ENCODE measurements around the gene U2SURP. TPM values are rescaled to one million over a fixed set of nuclear protein-coding genes. Genes with fewer than 3 reads are reported as not detected.
"Not testable (repeated sequence)": the region's sequence is repeated elsewhere in the genome, so short reads cannot be mapped to it uniquely, and the experiment has no call there.

The U2SURP gene
- total RNA-seq, 2 experiments from 2014 or later, result 111 to 123 TPM

GRCh38 chr3:143036557-143036956, 35.2 kb downstream of the U2SURP start:
- no peak for DNase-seq
- Mint-ChIP-seq H3K4me3 (no peak overlapping the region), H3K36me3 (ENCODE audit: low read depth) (peaks cover 40% of the 10 kb centered on the region), H3K4me1 (peaks cover 13% of the 10 kb centered on the region), H3K9me3 (no peaks in the 10 kb centered on the region), H3K27me3 (no peaks in the 10 kb centered on the region), H3K27ac (peak overlapping the region; percentile 10)
- ChIA-PET CTCF (interaction anchor here (0.6 kb wide), 1 partner anchor 402 kb away, joined by 3 read pairs; no protein-coding TSS in a partner anchor), POLR2A (no interaction called here)

- no peak overlapping the region for H3K4me3 Mint-ChIP-seq
- H3K36me3 Mint-ChIP-seq (ENCODE audit: low read depth), result peaks cover 38% of the 10 kb centered on the region
- POLR2A ChIA-PET, result no interaction called here
- peaks cover 13% of the 10 kb centered on the region for H3K4me1 Mint-ChIP-seq
- H3K9me3 Mint-ChIP-seq, result no peaks in the 10 kb centered on the region
- CTCF ChIA-PET, result interaction anchor here (1.0 kb wide), 1 partner anchor 14 kb away, joined by 3 read pairs; no protein-coding TSS in a partner anchor
- no peaks in the 10 kb centered on the region for H3K27me3 Mint-ChIP-seq
- no peak for DNase-seq
- no peak overlapping the region for H3K27ac Mint-ChIP-seq
Observed at GRCh38 chr3:143037867-143038266, 36.5 kb downstream of the U2SURP start.

- CTCF ChIA-PET, result no interaction called here
- no peaks in the 10 kb centered on the region for H3K27me3 Mint-ChIP-seq
- H3K27ac Mint-ChIP-seq, result no peak overlapping the region
- no peaks in the 10 kb centered on the region for H3K9me3 Mint-ChIP-seq
- no peak overlapping the region for H3K4me3 Mint-ChIP-seq
- H3K36me3 Mint-ChIP-seq (ENCODE audit: low read depth), result peaks cover 41% of the 10 kb centered on the region
- DNase-seq, result no peak
- POLR2A ChIA-PET, result no interaction called here
- H3K4me1 Mint-ChIP-seq, result peaks cover 12% of the 10 kb centered on the region
Observed at GRCh38 chr3:143040261-143040879, 39.0 kb downstream of the U2SURP start.

- POLR2A ChIA-PET, result interaction anchor here (0.6 kb wide), 1 partner anchor 9 kb away, joined by 3 read pairs; no protein-coding TSS in a partner anchor
- DNase-seq, result no peak
- Mint-ChIP-seq H3K27ac (no peak overlapping the region), H3K9me3 (no peaks in the 10 kb centered on the region), H3K4me1 (peaks cover 2% of the 10 kb centered on the region), H3K4me3 (no peak overlapping the region), H3K27me3 (no peaks in the 10 kb centered on the region), H3K36me3 (ENCODE audit: low read depth) (peaks cover 36% of the 10 kb centered on the region)
- CTCF ChIA-PET, result no interaction called here
Observed at GRCh38 chr3:143041903-143042302, 40.5 kb downstream of the U2SURP start.

GRCh38 chr3:143045639-143046038, 44.3 kb downstream of the U2SURP start:
- H3K9me3 Mint-ChIP-seq, result no peaks in the 10 kb centered on the region
- H3K4me1 Mint-ChIP-seq, result no peaks in the 10 kb centered on the region
- no peak for DNase-seq
- H3K27me3 Mint-ChIP-seq, result no peaks in the 10 kb centered on the region
- ChIA-PET CTCF (interaction anchor here (0.7 kb wide), 1 partner anchor 9 kb away, joined by 4 read pairs; no protein-coding TSS in a partner anchor), POLR2A (no interaction called here)
- no peak overlapping the region for H3K4me3 Mint-ChIP-seq
- no peak overlapping the region for H3K27ac Mint-ChIP-seq
- peaks cover 43% of the 10 kb centered on the region for H3K36me3 Mint-ChIP-seq (ENCODE audit: low read depth)

- H3K4me1 Mint-ChIP-seq, H3K27me3 Mint-ChIP-seq, POLR2A ChIA-PET, H3K27ac Mint-ChIP-seq, DNase-seq, H3K9me3 Mint-ChIP-seq, H3K4me3 Mint-ChIP-seq: not testable (repeated sequence)
- H3K36me3 Mint-ChIP-seq (ENCODE audit: low read depth), result peaks cover 44% of the 10 kb centered on the region
- CTCF ChIA-PET, result interaction anchor here (0.7 kb wide), 1 partner anchor 9 kb away, joined by 4 read pairs; no protein-coding TSS in a partner anchor
Observed at GRCh38 chr3:143046075-143046474, 44.7 kb downstream of the U2SURP start.

GRCh38 chr3:143054011-143054410, 52.6 kb downstream of the U2SURP start:
- CTCF ChIA-PET, result no interaction called here
- H3K27me3 Mint-ChIP-seq, result no peaks in the 10 kb centered on the region
- peaks cover 63% of the 10 kb centered on the region for H3K36me3 Mint-ChIP-seq (ENCODE audit: low read depth)

GRCh38 chr3:143056372-143056771, 55.0 kb downstream of the U2SURP start:
- ChIA-PET CTCF (interaction anchor here (1.1 kb wide), 1 partner anchor 51 kb away, joined by 3 read pairs; no protein-coding TSS in a partner anchor), POLR2A (no interaction called here)
- no peak overlapping the region for H3K27ac Mint-ChIP-seq
- DNase-seq, result no peak
- H3K4me1 Mint-ChIP-seq, result peaks cover 13% of the 10 kb centered on the region
- no peaks in the 10 kb centered on the region for H3K9me3 Mint-ChIP-seq
- no peak overlapping the region for H3K4me3 Mint-ChIP-seq
- H3K27me3 Mint-ChIP-seq, result no peaks in the 10 kb centered on the region
- H3K36me3 Mint-ChIP-seq (ENCODE audit: low read depth), result peaks cover 58% of the 10 kb centered on the region

More at GRCh38 chr3:143054011-143054410, 52.6 kb downstream of the U2SURP start:
- Mint-ChIP-seq H3K4me3 (no peak overlapping the region), H3K9me3 (no peaks in the 10 kb centered on the region), H3K4me1 (no peaks in the 10 kb centered on the region), H3K27ac (no peak overlapping the region)
- DNase-seq, result no peak
- POLR2A ChIA-PET, result no interaction called here

- peaks cover 17% of the 10 kb centered on the region for H3K4me1 Mint-ChIP-seq
- H3K4me3 Mint-ChIP-seq, result no peak overlapping the region
- no peaks in the 10 kb centered on the region for H3K27me3 Mint-ChIP-seq
- POLR2A ChIA-PET, result no interaction called here
- no peak overlapping the region for H3K27ac Mint-ChIP-seq
- CTCF ChIA-PET, result interaction anchor here (0.5 kb wide), 1 partner anchor 18 kb away, joined by 4 read pairs; no protein-coding TSS in a partner anchor
- peaks cover 41% of the 10 kb centered on the region for H3K36me3 Mint-ChIP-seq (ENCODE audit: low read depth)
- no peaks in the 10 kb centered on the region for H3K9me3 Mint-ChIP-seq
- DNase-seq, result no peak
Observed at GRCh38 chr3:143060906-143061305, 59.5 kb downstream of the U2SURP start.

- ChIA-PET POLR2A (no interaction called here), CTCF (no interaction called here)
- H3K27me3 Mint-ChIP-seq, result no peaks in the 10 kb centered on the region
- H3K4me3 Mint-ChIP-seq, result no peak overlapping the region
- no peak overlapping the region for H3K27ac Mint-ChIP-seq
- no peak for DNase-seq
- peaks cover 17% of the 10 kb centered on the region for H3K4me1 Mint-ChIP-seq
- H3K36me3 Mint-ChIP-seq (ENCODE audit: low read depth), result peaks cover 27% of the 10 kb centered on the region
- no peaks in the 10 kb centered on the region for H3K9me3 Mint-ChIP-seq
Observed at GRCh38 chr3:143063018-143063417, 61.6 kb downstream of the U2SURP start.

- Mint-ChIP-seq H3K36me3 (ENCODE audit: low read depth) (peaks cover 16% of the 10 kb centered on the region), H3K9me3 (no peaks in the 10 kb centered on the region)
- CTCF ChIA-PET, result interaction anchor here (0.6 kb wide), 1 partner anchor 175 kb away, joined by 5 read pairs; no protein-coding TSS in a partner anchor
Observed at GRCh38 chr3:143064777-143065176, 63.4 kb downstream of the U2SURP start.

GRCh38 chr3:143065364-143065763, 64.0 kb downstream of the U2SURP start:
- Mint-ChIP-seq H3K4me3 (no peak overlapping the region), H3K9me3 (no peaks in the 10 kb centered on the region), H3K4me1 (peaks cover 13% of the 10 kb centered on the region), H3K27ac (no peak overlapping the region), H3K36me3 (ENCODE audit: low read depth) (peaks cover 16% of the 10 kb centered on the region), H3K27me3 (no peaks in the 10 kb centered on the region)
- POLR2A ChIA-PET, result no interaction called here
- CTCF ChIA-PET, result interaction anchor here (0.6 to 1.0 kb wide), 3 partner anchors 11 to 174 kb away, joined by 3 to 5 read pairs (median 4); no protein-coding TSS in a partner anchor
- no peak for DNase-seq

More at GRCh38 chr3:143064777-143065176, 63.4 kb downstream of the U2SURP start:
- H3K27ac Mint-ChIP-seq, result no peak overlapping the region
- H3K4me3 Mint-ChIP-seq, result no peak overlapping the region
- peaks cover 17% of the 10 kb centered on the region for H3K4me1 Mint-ChIP-seq
- no peaks in the 10 kb centered on the region for H3K27me3 Mint-ChIP-seq
- POLR2A ChIA-PET, result no interaction called here
- no peak for DNase-seq

- CTCF ChIA-PET, result interaction anchor here (0.9 to 1.0 kb wide), 2 partner anchors 10 to 14 kb away, joined by 3 to 4 read pairs; no protein-coding TSS in a partner anchor
- peaks cover 15% of the 10 kb centered on the region for H3K36me3 Mint-ChIP-seq (ENCODE audit: low read depth)
- no peak overlapping the region for H3K27ac Mint-ChIP-seq
- peaks cover 2% of the 10 kb centered on the region for H3K27me3 Mint-ChIP-seq
- H3K4me3 Mint-ChIP-seq, result no peak overlapping the region
- DNase-seq, result no peak
- H3K4me1 Mint-ChIP-seq, result peaks cover 7% of the 10 kb centered on the region
- POLR2A ChIA-PET, result no interaction called here
- no peaks in the 10 kb centered on the region for H3K9me3 Mint-ChIP-seq
Observed at GRCh38 chr3:143066033-143066432, 64.7 kb downstream of the U2SURP start.
